Activated CD4-positive, alpha-beta T cell treated with anti-CD3 and anti-CD28 coated beads for 36 hours (primary cell): ENCODE results near the gene UROS. TPM values are rescaled to one million over a fixed set of nuclear protein-coding genes. Genes with fewer than 3 reads are reported as not detected.

Experiments used
- ATAC-seq: fragments of 200-7000 bp; cut with Tn5 transposase; one replicate; pipeline ENCODE4 v1.10.0; 2021; ENCODE audit warnings: mild to moderate bottlenecking, moderate library complexity
- CTCF ChIA-PET: fragments of 350-600 bp; sonication (Branson Sonifier 250); formaldehyde crosslinking; loops from one replicate; lab custom pipeline; 2021; ENCODE audit warnings: antibody characterized with exemption; lab: Charles Lee
- POLR2A ChIA-PET: fragments of 350-600 bp; sonication (Branson Sonifier 250); formaldehyde crosslinking; loops from one replicate; lab custom pipeline; 2021; ENCODE audit warnings: antibody characterized with exemption, inconsistent platforms; lab: Charles Lee
- DNase-seq: peaks from one replicate; pipeline ENCODE4 v3.0.0-alpha.2; 2020
- H3K27ac Mint-ChIP-seq: one replicate; pipeline ENCODE4 v1.8.0; 2021; ENCODE audit warnings: mixed read lengths
- H3K27me3 Mint-ChIP-seq: one replicate; pipeline ENCODE4 v1.8.0; 2021; ENCODE audit warnings: mixed read lengths
- H3K36me3 Mint-ChIP-seq: one replicate; pipeline ENCODE4 v1.8.0; 2021; ENCODE audit warnings: low read depth, mixed read lengths
- H3K4me1 Mint-ChIP-seq: one replicate; pipeline ENCODE4 v1.8.0; 2021; ENCODE audit warnings: mixed read lengths
- H3K4me3 Mint-ChIP-seq: one replicate; pipeline ENCODE4 v1.8.0; 2021; ENCODE audit warnings: mild to moderate bottlenecking, moderate library complexity, mixed read lengths
- H3K9me3 Mint-ChIP-seq: one replicate; pipeline ENCODE4 v1.8.0; 2021; ENCODE audit warnings: low read depth, mixed read lengths
- intact Hi-C, 2 experiments: fragments of 100-400 bp; cut with DNase I in 1 of 2; cut with micrococcal nuclease in 1 of 2; formaldehyde crosslinking; loops; one replicate each; pipeline versions ENCODE4 v1.14.2 to v1.15.1; 2022 to 2024; cut with DNase I, micrococcal nuclease
- total RNA-seq, 2 experiments: library from RNA; stranded (reverse); gene quantifications; one replicate each; pipeline ENCODE4 v1.2.3, GENCODE V29; 2021

The UROS gene
- 10 to 100 TPM; 37.3 to 39.6 TPM for total RNA-seq

DNA sequence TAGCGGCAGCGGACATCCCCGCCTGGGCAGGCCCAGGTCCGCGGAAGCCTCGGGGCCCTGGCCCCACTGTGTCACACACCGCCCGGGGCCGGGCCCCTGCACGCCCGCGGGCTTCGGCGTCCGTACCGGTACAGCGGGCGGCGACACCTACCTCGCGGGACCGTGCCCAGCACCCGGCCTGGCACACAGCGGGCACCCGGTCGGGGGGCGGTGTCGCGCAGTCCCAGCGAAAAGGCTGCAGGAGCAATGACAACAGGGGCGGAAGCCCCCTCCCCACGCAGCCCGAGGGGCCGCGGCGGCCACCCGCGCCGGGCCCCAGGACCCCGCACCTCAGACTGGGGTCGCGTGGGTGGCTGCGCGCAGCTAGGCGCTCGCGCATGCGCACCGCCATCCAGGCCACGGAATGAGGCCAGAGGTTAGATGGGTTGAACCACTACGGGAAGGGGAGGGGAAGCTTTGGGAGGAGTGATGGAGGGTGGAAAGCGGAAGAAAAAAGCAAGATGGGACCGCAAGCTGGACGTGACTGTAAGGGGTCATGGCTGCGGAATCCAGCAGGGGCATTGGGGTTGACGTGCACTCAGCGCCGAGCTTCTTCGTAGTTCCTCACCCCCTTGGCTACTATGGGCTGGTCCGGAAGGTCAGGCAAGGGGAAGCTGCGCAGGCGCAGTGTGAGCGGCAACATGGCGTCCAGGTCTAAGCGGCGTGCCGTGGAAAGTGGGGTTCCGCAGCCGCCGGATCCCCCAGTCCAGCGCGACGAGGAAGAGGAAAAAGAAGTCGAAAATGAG is at the start of gene UROS, which contains the start of gene BCCIP:
Gene UROS (minus strand): TSS at position 381 of the 785 bp plus-strand sequence. CDS start 6,759 bp downstream, outside the sequence.
Gene BCCIP (plus strand): TSS at position 669 of the 785 bp plus-strand sequence. CDS start 12 bp downstream, at position 681.
- H3K27ac Mint-ChIP-seq, result peak within 1 kb of the TSS; percentile 27
- no peaks in the 10 kb centered on the region for H3K27me3 Mint-ChIP-seq
- DNase-seq (peak; percentile 94), ATAC-seq (peak; percentile 87)
- H3K4me3 Mint-ChIP-seq, result peak within 1 kb of the TSS; percentile 68
- ChIA-PET POLR2A (interaction anchor here (0.6 to 1.3 kb wide), 2 partner anchors 104 to 1085 kb away, joined by 3 read pairs; partner anchors contain the start of gene EDRF1), CTCF (no interaction called here)
- H3K4me1 Mint-ChIP-seq, result peaks cover 42% of the 10 kb centered on the region
- H3K9me3 Mint-ChIP-seq, result no peaks in the 10 kb centered on the region
- intact Hi-C loops, result loop anchor here (1.0 to 5.0 kb wide), 5 partner anchors 73 to 1361 kb away; partner anchors contain the start of genes EDRF1 (in 2 of the 2), ABRAXAS2 (in 1 of the 2), FANK1 (in 1 of the 2) and LHPP (in 1 of the 2)
- peaks cover 17% of the 10 kb centered on the region for H3K36me3 Mint-ChIP-seq

DNA sequence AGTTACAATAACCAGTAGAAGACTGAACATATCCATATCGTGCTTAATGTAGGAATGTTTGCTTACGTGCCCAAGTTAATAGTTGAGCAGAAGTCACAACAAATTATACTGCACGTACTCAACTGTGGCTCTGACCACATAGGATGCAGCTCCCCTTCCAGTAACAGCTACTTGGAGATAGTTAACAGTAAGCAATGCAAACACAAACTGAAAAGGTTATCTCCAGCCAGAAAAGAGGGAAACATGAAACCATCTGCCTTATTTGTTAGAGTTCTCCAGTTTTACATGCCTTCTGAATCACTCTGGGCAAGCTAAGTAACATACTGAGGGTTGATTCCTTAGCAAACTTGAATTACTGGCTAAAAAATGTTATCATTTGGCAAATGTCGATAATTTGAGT is 48.3 kb upstream of the UROS start:
- Mint-ChIP-seq H3K9me3 (no peaks in the 10 kb centered on the region), H3K27ac (no peak overlapping the region), H3K36me3 (peaks cover 11% of the 10 kb centered on the region), H3K27me3 (no peaks in the 10 kb centered on the region), H3K4me3 (no peak overlapping the region), H3K4me1 (no peaks in the 10 kb centered on the region)
- ATAC-seq (no peak), DNase-seq (no peak)
- POLR2A ChIA-PET, result no interaction called here
- CTCF ChIA-PET, result no interaction called here
- intact Hi-C loops, result no loop called here

DNA sequence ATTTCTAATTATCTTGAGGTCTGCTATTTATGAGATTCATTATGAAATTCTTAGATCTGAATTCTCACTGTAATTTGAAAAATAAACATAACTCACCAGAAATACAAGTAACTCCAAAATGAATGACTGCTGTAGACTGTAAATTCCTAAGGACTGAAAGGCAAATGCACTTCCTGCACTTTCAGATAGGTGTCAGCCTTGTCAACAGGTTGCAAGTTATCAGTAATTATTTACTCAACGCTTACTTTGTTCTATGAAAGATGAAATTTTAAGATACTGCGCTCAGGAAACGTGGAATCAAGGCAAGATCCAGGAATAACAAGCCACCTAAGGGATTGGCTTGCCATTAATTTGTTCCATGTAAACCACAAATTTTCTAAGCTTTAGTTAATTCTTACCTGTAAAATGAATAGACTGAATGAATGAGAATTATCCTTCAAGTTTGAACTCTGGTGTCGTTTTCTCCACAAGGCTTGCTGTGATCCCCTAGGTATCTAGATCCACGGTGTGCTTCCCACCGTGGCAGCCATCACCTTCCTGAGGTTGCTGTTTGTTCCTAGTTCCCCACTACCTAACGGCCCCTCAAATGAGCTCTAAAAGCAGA is 45.4 kb upstream of the UROS start:
- H3K4me3 Mint-ChIP-seq, result no peak overlapping the region
- DNase-seq (peak; percentile 10), ATAC-seq (no peak)
- intact Hi-C loops, result no loop called here
- no peaks in the 10 kb centered on the region for H3K9me3 Mint-ChIP-seq
- no peak overlapping the region for H3K27ac Mint-ChIP-seq
- ChIA-PET CTCF (interaction anchor here (0.6 to 1.2 kb wide), 5 partner anchors 12 to 991 kb away, joined by 3 to 5 read pairs (median 3); no protein-coding TSS in a partner anchor), POLR2A (no interaction called here)
- no peaks in the 10 kb centered on the region for H3K4me1 Mint-ChIP-seq
- H3K36me3 Mint-ChIP-seq, result no peaks in the 10 kb centered on the region
- H3K27me3 Mint-ChIP-seq, result no peaks in the 10 kb centered on the region

DNA sequence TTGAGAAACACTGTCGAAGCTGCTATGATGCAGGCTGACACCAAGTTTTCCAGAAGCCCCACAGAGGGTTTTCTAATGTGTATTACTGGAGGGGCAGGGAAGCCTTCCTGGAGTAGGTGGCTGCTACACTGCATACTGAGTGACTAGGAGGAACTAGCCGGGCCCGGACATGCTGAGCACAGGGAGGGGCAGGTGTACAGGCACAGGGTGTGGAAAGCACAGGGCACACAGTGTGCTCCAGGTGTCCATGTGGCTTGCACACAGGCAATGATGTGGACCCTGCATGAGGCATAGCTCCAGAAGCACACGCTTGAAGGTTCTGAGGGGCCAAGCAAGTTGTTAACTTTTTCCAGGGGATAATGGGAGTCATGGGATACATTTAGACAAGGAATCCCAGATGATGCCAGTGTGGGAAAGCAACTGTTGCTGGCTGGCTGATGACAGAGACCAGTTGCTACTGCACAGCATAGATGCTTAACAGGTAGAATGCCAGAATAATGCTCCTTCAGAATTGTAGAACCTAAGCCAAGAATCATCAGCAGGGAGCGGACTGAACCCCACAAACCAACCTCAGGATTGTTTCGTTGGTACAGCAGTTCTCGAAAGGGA is 43.5 kb upstream of the UROS start:
- ATAC-seq (no peak), DNase-seq (no peak)
- no peak overlapping the region for H3K27ac Mint-ChIP-seq
- ChIA-PET POLR2A (no interaction called here), CTCF (no interaction called here)
- no peak overlapping the region for H3K4me3 Mint-ChIP-seq
- H3K9me3 Mint-ChIP-seq, result no peaks in the 10 kb centered on the region
- no peaks in the 10 kb centered on the region for H3K27me3 Mint-ChIP-seq
- no peaks in the 10 kb centered on the region for H3K36me3 Mint-ChIP-seq
- H3K4me1 Mint-ChIP-seq, result no peaks in the 10 kb centered on the region
- intact Hi-C loops, result loop anchor here in 1 of 2 experiments (2.0 kb wide), 1 partner anchor 882 kb away; no protein-coding TSS in a partner anchor

DNA sequence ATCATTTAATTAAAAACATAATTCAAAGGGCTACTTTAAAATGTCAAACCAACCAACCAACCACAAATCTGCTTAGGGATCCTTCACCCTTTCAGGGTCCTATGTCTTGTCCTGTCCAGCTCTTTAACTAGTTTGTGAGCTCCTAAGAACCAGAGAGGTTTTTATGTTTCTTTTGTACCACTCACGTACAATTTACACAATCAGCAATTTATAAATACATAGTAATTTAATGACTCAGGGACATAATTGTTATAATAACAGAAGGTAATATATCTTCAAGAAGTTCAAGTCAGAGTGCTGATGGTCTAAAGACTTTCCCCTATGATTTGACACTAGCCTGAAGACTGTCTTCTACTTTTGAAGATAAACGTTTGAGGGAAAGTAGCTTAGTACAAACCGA is 42.1 kb upstream of the UROS start:
- intact Hi-C loops, result no loop called here
- Mint-ChIP-seq H3K27me3 (no peaks in the 10 kb centered on the region), H3K4me1 (no peaks in the 10 kb centered on the region), H3K9me3 (no peaks in the 10 kb centered on the region), H3K36me3 (no peaks in the 10 kb centered on the region), H3K4me3 (no peak overlapping the region), H3K27ac (no peak overlapping the region)
- ATAC-seq (no peak), DNase-seq (no peak)
- ChIA-PET CTCF (interaction anchor here (0.7 kb wide), 2 partner anchors 1203 to 1600 kb away, joined by 3 read pairs; no protein-coding TSS in a partner anchor), POLR2A (interaction anchor here (0.6 kb wide), 1 partner anchor 14 kb away, joined by 3 read pairs; no protein-coding TSS in a partner anchor)

DNA sequence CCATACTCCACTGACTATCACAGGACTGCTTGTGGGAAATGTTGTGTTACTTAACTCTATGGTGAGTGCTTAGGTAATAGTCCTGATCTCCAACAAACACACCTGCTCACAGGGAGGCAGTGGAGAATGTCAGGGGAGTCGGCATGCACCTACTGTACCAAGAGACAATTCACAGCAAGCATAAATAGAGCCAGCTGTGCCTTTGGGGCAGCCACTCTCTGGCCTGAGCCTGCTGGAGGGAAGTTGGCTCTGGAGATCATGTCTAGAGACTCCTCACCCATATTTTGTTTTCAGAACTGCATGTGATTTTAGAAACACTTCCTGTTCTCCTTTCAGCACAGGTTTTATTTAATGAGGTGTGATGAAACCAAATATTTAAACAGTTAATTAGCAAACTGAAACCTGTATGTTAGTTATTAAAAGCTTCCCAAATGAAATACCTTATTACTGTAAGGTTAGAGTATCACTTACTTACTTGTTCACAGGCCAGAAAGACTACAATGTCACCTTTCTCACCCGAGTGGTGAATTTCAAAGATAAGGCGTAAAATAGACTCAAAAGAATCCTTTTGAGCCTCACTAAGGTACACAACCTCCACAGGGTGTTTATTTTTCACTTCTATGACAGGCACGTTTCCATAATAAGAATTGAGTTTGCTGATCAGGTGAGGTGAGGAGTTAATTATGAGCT is 36.2 kb upstream of the UROS start:
- Mint-ChIP-seq H3K4me1 (no peaks in the 10 kb centered on the region), H3K27me3 (no peaks in the 10 kb centered on the region), H3K36me3 (peaks cover 4% of the 10 kb centered on the region), H3K4me3 (no peak overlapping the region), H3K27ac (no peak overlapping the region), H3K9me3 (no peaks in the 10 kb centered on the region)
- DNase-seq (no peak), ATAC-seq (no peak)
- intact Hi-C loops, result no loop called here
- ChIA-PET POLR2A (no interaction called here), CTCF (no interaction called here)

DNA sequence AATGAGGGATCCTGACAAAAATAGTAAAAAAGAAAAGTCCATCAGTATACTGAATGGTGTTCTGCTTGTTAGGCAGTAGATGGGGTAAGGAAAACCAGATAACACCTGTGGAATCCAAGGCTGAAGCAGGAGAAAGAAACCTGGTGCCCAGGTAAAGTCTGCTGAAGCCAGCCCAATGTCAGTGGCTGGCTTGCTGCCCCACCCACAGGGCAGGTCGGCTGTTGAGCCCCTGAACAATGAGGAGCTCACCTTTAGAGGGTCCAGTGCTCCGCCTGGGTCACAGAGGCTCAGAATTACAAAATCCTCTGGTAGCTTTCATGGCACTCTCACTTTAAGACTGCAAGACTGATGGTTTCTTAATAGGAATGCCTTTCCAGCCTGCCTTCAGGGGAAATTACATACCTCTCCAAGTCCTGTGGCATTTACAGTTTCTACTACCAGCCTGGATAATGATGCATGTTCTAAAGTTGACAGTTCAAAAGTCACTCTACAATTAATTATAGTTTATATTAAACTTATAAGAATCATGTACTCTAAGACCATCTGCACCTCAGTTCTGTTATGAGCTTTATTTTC is 34.2 kb upstream of the UROS start:
- Mint-ChIP-seq H3K4me3 (no peak overlapping the region), H3K36me3 (peaks cover 15% of the 10 kb centered on the region), H3K4me1 (no peaks in the 10 kb centered on the region), H3K27me3 (no peaks in the 10 kb centered on the region), H3K9me3 (no peaks in the 10 kb centered on the region), H3K27ac (no peak overlapping the region)
- ATAC-seq (no peak), DNase-seq (no peak)
- intact Hi-C loops, result no loop called here
- CTCF ChIA-PET, result interaction anchor here (0.6 to 0.7 kb wide), 4 partner anchors 30 to 136 kb away, joined by 3 read pairs; no protein-coding TSS in a partner anchor
- POLR2A ChIA-PET, result no interaction called here

DNA sequence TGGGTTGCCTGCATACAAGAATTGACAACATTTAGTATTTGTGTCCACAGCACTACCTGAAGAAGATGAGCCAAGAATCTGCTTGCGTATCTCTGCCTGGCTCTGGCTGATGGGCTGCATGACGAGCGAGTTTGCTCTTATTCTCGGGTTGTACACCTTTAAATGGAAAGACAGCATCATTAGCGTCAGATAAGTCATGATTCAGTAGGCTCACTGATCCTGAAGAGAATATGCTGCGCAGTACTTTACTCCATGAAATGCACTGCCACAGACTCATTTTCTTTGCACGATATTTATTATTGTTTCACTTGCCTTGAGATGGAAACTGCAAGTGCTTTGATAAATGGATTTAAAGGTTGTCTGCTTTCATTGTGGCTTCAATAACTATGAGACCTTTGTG is 29.4 kb upstream of the UROS start:
- H3K4me3 Mint-ChIP-seq, result no peak overlapping the region
- DNase-seq (no peak), ATAC-seq (no peak)
- no peaks in the 10 kb centered on the region for H3K4me1 Mint-ChIP-seq
- no peaks in the 10 kb centered on the region for H3K27me3 Mint-ChIP-seq
- peaks cover 27% of the 10 kb centered on the region for H3K36me3 Mint-ChIP-seq
- ChIA-PET CTCF (no interaction called here), POLR2A (no interaction called here)
- H3K27ac Mint-ChIP-seq, result no peak overlapping the region
- H3K9me3 Mint-ChIP-seq, result no peaks in the 10 kb centered on the region
- intact Hi-C loops, result no loop called here

DNA sequence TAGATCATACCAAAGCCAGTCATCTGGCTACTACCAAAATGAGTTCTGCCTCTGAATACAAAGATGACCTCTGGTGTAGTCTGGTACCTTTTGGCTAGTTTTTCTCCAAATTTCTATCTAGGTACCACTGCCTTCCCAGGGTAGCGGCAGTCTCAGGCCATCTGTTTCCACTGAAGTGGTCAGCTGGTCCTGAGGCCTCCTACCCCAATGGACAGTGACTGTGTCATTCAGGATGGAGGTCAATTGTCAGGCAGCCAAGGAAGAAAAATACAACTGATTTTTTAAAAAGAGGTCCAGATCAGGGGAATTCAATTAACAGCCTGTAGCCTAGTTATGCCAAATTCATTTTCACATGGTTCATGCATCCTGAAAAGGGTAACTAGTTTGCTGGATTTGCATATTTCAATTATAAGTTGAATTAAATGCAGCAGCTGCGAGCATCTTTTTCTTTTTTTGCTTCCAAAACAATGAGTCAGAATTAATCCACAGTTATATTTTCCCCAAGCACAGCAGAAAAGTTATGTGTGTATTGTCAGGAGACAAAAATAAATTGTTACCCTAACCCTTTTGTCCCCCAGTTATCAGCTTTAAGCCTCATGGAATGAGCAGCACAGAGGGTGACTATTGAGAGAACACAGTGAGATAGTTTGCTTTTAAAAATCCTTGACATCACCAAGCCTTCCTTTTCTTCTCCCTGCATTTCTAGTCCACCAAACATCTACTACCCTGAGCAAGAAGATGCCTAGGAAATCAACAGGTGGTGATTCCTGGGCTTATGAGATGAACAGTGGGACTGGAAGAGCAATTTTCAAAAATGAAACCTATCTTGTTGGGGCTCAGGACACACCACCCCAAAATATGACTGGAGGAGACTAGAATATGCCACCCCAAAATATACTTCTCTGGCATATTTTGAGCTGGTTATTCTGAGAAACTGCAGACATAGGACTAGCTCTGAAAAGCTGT is 28.0 kb upstream of the UROS start:
- no peaks in the 10 kb centered on the region for H3K9me3 Mint-ChIP-seq
- ATAC-seq (no peak), DNase-seq (no peak)
- H3K27me3 Mint-ChIP-seq, result no peaks in the 10 kb centered on the region
- H3K4me1 Mint-ChIP-seq, result no peaks in the 10 kb centered on the region
- H3K36me3 Mint-ChIP-seq, result peaks cover 27% of the 10 kb centered on the region
- CTCF ChIA-PET, result interaction anchor here (0.7 kb wide), 1 partner anchor 689 kb away, joined by 3 read pairs; no protein-coding TSS in a partner anchor
- no peak overlapping the region for H3K4me3 Mint-ChIP-seq
- intact Hi-C loops, result no loop called here
- no peak overlapping the region for H3K27ac Mint-ChIP-seq
- POLR2A ChIA-PET, result no interaction called here

DNA sequence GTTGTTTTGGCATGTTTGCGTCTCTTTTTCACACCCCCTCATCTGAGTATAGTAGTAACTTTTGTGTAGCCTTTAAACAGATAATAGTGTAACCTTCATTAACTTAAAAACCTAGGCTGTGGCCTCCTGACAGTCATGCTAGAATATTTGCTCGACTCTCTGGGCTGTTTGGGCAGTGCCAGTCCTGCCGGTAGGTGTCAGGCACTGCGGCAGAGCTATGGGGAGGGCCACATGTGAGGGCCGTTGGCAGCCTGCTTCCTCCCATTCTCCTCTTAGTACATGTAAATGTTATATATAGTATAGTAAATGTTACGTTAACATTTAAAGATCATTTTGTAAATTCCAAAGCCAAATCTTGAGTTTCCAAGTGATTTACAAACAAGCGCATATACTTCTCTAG is 26.4 kb upstream of the UROS start:
- no peak for ATAC-seq
- Mint-ChIP-seq H3K4me1 (no peaks in the 10 kb centered on the region), H3K27ac (no peak overlapping the region), H3K4me3 (no peak overlapping the region), H3K36me3 (peaks cover 25% of the 10 kb centered on the region), H3K9me3 (no peaks in the 10 kb centered on the region), H3K27me3 (no peaks in the 10 kb centered on the region)
- intact Hi-C loops, result no loop called here
- POLR2A ChIA-PET, result no interaction called here
- CTCF ChIA-PET, result no interaction called here
- no peak for DNase-seq
